Nephron (organoid): ENCODE measurements around the gene DDC.

Experiments used
- H3K27ac Mint-ChIP-seq, 3 experiments: 2 replicates each; pipeline ENCODE4 v1.8.0; 2020; ENCODE audit warnings: mixed read lengths in 3 of 3, mild to moderate bottlenecking in 2 of 3, moderate library complexity in 1 of 3
- H3K27me3 Mint-ChIP-seq: 2 replicates; pipeline ENCODE4 v1.8.0; 2021; ENCODE audit warnings: low read depth, mild to moderate bottlenecking, moderate library complexity, mixed read lengths
- H3K36me3 Mint-ChIP-seq: 2 replicates; pipeline ENCODE4 v1.8.0; 2020; ENCODE audit warnings: low read depth, mixed read lengths
- H3K4me1 Mint-ChIP-seq: 2 replicates; pipeline ENCODE4 v1.8.0; 2020; ENCODE audit warnings: mixed read lengths
- H3K4me3 Mint-ChIP-seq, 3 experiments: 2 replicates each; pipeline ENCODE4 v1.8.0; 2020; ENCODE audit warnings: mild to moderate bottlenecking in 3 of 3, mixed read lengths in 3 of 3, moderate library complexity in 2 of 3
- H3K9me3 Mint-ChIP-seq: 2 replicates; pipeline ENCODE4 v1.8.0; 2020; ENCODE audit warnings: mixed read lengths
- TF ChIP-seq, protein P1 (sequence below), 3 experiments: fragments of 200-600 bp; sonication (generic); IDR thresholded peaks; one replicate each; pipeline ENCODE4 v1.5.0; 2021; ENCODE audit warnings: antibody characterized with exemption in 3 of 3; ENCODE audit not compliant: unreplicated experiment in 3 of 3

Gene DDC

DNA sequence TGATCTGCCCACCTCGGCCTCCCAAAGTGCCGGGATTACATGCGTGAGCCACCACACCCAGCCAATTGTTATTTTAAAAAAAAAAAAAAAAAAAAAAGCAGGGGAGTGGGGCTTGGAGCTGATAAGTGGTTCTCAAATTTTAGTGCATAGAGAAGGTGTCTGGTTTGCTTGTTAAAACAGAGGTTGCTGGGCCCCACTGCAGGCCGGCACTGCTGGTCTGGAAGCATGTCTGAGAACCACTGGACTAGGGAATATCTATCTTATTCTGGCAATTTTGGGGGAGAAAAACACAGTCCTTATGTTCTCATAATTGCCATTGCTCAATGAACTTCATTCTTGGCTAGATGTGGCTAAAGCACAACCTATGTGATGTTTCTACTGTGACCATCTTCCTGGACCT lies 96.0 kb downstream of the DDC start:
- Mint-ChIP-seq H3K27ac (no peak overlapping the region), H3K4me3 (no peak overlapping the region), H3K9me3 (peaks cover 2% of the 10 kb centered on the region), H3K27me3 (peaks cover 14% of the 10 kb centered on the region), H3K36me3 (no peaks in the 10 kb centered on the region), H3K4me1 (peaks cover 17% of the 10 kb centered on the region)
- TF ChIP-seq, protein P1, sequence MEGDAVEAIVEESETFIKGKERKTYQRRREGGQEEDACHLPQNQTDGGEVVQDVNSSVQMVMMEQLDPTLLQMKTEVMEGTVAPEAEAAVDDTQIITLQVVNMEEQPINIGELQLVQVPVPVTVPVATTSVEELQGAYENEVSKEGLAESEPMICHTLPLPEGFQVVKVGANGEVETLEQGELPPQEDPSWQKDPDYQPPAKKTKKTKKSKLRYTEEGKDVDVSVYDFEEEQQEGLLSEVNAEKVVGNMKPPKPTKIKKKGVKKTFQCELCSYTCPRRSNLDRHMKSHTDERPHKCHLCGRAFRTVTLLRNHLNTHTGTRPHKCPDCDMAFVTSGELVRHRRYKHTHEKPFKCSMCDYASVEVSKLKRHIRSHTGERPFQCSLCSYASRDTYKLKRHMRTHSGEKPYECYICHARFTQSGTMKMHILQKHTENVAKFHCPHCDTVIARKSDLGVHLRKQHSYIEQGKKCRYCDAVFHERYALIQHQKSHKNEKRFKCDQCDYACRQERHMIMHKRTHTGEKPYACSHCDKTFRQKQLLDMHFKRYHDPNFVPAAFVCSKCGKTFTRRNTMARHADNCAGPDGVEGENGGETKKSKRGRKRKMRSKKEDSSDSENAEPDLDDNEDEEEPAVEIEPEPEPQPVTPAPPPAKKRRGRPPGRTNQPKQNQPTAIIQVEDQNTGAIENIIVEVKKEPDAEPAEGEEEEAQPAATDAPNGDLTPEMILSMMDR (IDR thresholded peaks at IDR 0.05; ENCODE audit: unreplicated experiment in 3 of 3) = no peak

DNA sequence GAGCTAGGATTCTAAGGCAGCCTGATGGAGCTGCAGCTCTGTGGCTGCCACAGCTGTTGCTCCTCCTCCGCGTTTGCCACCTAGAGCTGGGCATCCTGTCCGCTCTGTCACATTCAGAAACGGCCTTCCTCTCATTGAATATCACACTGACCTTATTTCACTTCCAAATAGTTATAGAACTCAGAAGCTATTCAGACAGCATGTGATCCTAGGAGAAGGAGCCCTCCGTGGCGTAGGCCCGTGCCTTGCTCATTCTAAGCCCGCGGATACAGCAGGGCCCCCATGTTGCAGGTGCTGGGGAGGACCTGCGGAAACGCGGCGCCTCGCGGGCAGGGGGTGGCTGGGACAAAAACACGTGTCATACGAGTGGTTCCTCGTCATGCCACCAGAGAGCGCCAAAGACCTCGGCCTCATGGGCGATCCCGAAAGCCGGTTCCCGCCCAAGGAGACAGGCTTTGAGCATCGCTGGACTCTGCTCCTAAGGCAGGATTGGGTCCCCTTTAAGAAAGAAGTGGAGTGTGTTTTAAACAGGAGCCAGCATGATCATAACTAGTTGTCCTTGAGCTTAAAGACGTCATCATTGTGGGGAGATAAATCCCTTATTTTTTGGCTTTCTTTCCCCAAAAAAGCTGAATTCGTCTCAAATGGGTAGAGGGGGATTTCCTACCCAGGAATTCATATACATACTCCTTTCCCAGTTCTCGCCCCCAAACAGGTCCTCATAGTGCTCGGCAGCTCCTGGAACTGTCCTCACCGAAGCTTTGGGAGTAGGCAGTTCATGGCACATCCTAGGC lies 97.2 kb downstream of the DDC start:
- Mint-ChIP-seq H3K27ac (no peak overlapping the region), H3K4me1 (peaks cover 17% of the 10 kb centered on the region), H3K9me3 (peaks cover 2% of the 10 kb centered on the region), H3K36me3 (no peaks in the 10 kb centered on the region), H3K27me3 (peaks cover 16% of the 10 kb centered on the region), H3K4me3 (no peak overlapping the region)
- TF ChIP-seq, protein P1 (IDR thresholded peaks at IDR 0.05; ENCODE audit: unreplicated experiment in 3 of 3) = peak; percentile 86 to 94 (median 93)

DNA sequence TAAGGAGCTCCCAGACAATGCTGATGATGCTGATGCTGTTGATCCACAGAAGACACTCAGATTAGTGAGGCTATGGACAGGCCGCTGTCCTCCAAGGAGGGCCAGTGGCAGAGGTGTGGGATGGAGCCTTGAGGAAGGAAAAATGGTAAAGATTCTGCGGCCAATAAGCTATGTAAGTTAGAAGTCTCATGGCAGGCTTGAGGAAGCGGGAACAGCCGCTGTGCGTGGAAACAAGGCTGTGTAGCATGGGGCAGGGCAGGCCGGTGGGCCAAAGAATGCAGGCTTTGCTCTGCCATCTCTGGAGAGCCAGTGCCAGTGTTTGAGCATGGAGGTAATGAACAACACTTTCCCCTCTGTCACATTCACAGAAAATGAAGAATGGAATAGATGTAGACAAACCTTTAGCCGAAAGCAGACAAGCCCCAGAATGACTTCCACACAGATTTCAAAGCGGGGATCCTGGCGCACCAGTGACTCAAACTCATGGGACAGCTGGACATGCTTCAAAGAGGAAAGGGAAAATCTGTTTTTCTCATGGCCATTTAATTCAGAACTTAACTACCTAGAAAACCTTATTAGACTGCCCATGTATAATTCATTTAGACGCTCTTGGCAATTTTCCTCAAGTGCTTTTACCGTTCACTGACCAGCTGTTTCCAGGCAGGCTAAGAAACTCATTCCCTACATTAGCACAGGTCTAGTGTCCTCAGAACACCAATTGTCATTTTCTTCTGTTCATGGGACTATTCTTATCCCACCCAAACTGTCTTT lies 98.2 kb downstream of the DDC start:
- peaks cover 17% of the 10 kb centered on the region for H3K27me3 Mint-ChIP-seq
- H3K4me1 Mint-ChIP-seq = peaks cover 17% of the 10 kb centered on the region
- peaks cover 2% of the 10 kb centered on the region for H3K9me3 Mint-ChIP-seq
- H3K36me3 Mint-ChIP-seq = peaks cover 3% of the 10 kb centered on the region
- TF ChIP-seq, protein P1 (IDR thresholded peaks at IDR 0.05; ENCODE audit: unreplicated experiment in 3 of 3) = no peak
- H3K27ac Mint-ChIP-seq = peak overlapping the region in 1 of 3 experiments; percentile 67
- H3K4me3 Mint-ChIP-seq = no peak overlapping the region

DNA sequence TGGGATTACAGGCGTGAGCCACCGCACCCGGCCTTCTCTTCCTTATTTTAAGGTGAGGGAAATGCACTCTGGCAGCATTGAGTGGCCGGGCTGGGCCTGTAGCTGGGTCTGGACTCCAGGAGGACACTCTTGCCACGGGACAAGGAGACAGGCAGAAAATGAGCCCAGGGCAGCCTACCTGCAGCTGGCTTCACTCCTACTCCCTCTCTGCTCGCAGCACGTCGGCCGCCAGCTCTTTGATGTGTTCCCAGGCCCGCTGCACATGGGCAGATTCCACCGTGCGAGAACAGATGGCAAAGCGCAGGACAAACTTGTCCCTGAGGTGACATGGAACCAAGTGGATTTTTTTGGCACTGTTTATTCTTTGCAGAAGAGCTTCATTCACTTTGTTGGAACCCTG lies 102.2 kb downstream of the DDC start:
- Mint-ChIP-seq H3K9me3 (peaks cover 8% of the 10 kb centered on the region), H3K27ac (no peak overlapping the region), H3K36me3 (peaks cover 15% of the 10 kb centered on the region), H3K4me3 (no peak overlapping the region), H3K27me3 (peaks cover 14% of the 10 kb centered on the region), H3K4me1 (peaks cover 13% of the 10 kb centered on the region)
- TF ChIP-seq, protein P1 (IDR thresholded peaks at IDR 0.05; ENCODE audit: unreplicated experiment in 3 of 3) = no peak

DNA sequence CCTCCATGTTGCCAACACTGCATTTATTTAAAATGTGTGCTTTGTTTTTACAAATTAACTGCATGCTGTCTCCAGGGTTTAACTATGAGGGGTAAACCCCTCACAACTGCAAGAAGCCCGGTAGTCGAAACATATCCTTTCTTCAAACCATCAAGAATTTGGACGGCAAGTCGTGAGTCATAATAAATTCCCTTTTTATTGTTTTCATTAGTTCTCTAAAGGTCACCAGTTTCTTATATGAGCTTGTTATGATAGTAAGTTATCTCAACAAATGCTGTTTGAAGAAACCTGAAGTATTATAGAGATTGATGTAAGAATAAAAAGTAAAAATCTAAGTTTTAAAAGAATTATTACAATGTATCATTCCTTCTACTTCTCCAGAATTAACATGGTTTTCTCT lies 102.8 kb downstream of the DDC start:
- Mint-ChIP-seq H3K4me1 (peaks cover 7% of the 10 kb centered on the region), H3K36me3 (peaks cover 19% of the 10 kb centered on the region), H3K27ac (no peak overlapping the region), H3K9me3 (peaks cover 8% of the 10 kb centered on the region), H3K27me3 (peaks cover 7% of the 10 kb centered on the region), H3K4me3 (no peak overlapping the region)
- TF ChIP-seq, protein P1 (IDR thresholded peaks at IDR 0.05; ENCODE audit: unreplicated experiment in 3 of 3) = no peak
